ENCODE measurements around the gene ATP10A.

DNA sequence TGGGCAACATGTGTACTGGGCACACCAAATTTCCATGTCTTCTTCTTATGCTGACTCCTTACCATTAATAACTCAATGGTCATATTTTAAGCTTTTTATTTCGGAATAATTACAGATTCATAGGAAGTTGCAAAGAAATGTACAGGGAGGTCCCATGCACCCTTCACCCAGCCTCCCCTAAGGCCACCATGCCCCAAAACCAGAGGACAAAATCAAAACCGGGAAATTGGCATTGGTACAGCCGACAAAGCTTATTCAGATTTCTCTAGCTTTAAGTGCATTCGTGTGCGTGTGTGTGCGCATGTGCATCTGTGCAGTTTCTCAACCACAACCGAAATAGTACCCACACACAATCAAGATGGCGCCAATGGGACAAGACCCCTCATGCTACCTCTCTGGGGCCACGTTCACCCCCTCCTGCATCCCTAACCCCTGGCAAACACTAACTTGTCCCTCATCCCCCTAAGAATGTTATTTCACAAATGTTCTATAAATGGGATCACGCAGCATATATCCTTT is 23.4 kb downstream of the ATP10A start:
- no peak for TF ChIP-seq POLR2A (IDR thresholded peaks at IDR 0.05)
- TF ChIP-seq, protein P1, sequence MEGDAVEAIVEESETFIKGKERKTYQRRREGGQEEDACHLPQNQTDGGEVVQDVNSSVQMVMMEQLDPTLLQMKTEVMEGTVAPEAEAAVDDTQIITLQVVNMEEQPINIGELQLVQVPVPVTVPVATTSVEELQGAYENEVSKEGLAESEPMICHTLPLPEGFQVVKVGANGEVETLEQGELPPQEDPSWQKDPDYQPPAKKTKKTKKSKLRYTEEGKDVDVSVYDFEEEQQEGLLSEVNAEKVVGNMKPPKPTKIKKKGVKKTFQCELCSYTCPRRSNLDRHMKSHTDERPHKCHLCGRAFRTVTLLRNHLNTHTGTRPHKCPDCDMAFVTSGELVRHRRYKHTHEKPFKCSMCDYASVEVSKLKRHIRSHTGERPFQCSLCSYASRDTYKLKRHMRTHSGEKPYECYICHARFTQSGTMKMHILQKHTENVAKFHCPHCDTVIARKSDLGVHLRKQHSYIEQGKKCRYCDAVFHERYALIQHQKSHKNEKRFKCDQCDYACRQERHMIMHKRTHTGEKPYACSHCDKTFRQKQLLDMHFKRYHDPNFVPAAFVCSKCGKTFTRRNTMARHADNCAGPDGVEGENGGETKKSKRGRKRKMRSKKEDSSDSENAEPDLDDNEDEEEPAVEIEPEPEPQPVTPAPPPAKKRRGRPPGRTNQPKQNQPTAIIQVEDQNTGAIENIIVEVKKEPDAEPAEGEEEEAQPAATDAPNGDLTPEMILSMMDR (IDR thresholded peaks at IDR 0.05), result no peak
